Colonic mucosa (tissue), 4 donors: ENCODE results near the gene OTULINL. TPM values are rescaled to one million over a fixed set of nuclear protein-coding genes. Genes with fewer than 3 reads are reported as not detected.
A peak's percentile ranks its signal among the peaks of the same experiment; 100 is the strongest.
"Not testable (repeated sequence)": the region's sequence is repeated elsewhere in the genome, so short reads cannot be mapped to it uniquely, and the experiment has no call there.

Source experiments
- DNase-seq: peaks from one replicate; pipeline ENCODE4 v3.0.0-alpha.2; 2020
- H3K27ac ChIP-seq: fragments of 200-600 bp; one replicate; pipeline ENCODE4 v1.8.0; 2021
- H3K27me3 ChIP-seq: fragments of 200-600 bp; one replicate; pipeline ENCODE4 v1.8.0; 2021
- H3K36me3 ChIP-seq: fragments of 200-600 bp; one replicate; pipeline ENCODE4 v1.8.0; 2021
- H3K4me1 ChIP-seq: fragments of 200-600 bp; one replicate; pipeline ENCODE4 v1.8.0; 2021; ENCODE audit warnings: mild to moderate bottlenecking
- H3K4me3 ChIP-seq: fragments of 200-600 bp; one replicate; pipeline ENCODE4 v1.8.0; 2021
- H3K9ac ChIP-seq, 2 donors: one replicate each; pipeline ENCODE4 v1.7.0; 2013; ENCODE audit warnings: control low read depth in 2 of 2, low read depth in 2 of 2, low read length in 2 of 2
- H3K9me3 ChIP-seq: fragments of 200-600 bp; one replicate; pipeline ENCODE4 v1.8.0; 2021
- intact Hi-C: fragments of 100-400 bp; cut with DNase I; formaldehyde crosslinking; loops from one replicate; pipeline ENCODE4 v1.14.1; 2022
- total RNA-seq, 2 donors: library from RNA; stranded (reverse); fragmentation: NEBNext Ultra II Directional in 1 of 2; extraction: Animal tissue kit (Norgen Biotek cat#: 25700) in 1 of 2; gene quantifications; one replicate each; pipeline ENCODE4 v1.2.1, GENCODE V29; 2021
- TF ChIP-seq, protein P1 (sequence below): fragments of 200-600 bp; IDR thresholded peaks from one replicate; pipeline ENCODE4 v1.8.0; 2022; ENCODE audit warnings: antibody characterized with exemption, mild to moderate bottlenecking
- donor health status: healthy.
- donor health status: DM: no; HTN: no; CAD: no.
- donor health status: DM: no; HTN: no; CAD: no.

The OTULINL gene
- total RNA-seq, 2 donors from 2014 or later, result 58.5 to 60.1 TPM

GRCh38 chr5:14547666-14548065 lies 33.9 kb upstream of the OTULINL start:
- no peaks in the 10 kb centered on the region for H3K9me3 ChIP-seq
- H3K9ac ChIP-seq, result no peak overlapping the region
- no peak overlapping the region for H3K27ac ChIP-seq
- no peak overlapping the region for H3K4me3 ChIP-seq
- peaks cover 8% of the 10 kb centered on the region for H3K4me1 ChIP-seq
- H3K27me3 ChIP-seq, result no peaks in the 10 kb centered on the region
- intact Hi-C loops, result no loop called here
- TF ChIP-seq, protein P1, sequence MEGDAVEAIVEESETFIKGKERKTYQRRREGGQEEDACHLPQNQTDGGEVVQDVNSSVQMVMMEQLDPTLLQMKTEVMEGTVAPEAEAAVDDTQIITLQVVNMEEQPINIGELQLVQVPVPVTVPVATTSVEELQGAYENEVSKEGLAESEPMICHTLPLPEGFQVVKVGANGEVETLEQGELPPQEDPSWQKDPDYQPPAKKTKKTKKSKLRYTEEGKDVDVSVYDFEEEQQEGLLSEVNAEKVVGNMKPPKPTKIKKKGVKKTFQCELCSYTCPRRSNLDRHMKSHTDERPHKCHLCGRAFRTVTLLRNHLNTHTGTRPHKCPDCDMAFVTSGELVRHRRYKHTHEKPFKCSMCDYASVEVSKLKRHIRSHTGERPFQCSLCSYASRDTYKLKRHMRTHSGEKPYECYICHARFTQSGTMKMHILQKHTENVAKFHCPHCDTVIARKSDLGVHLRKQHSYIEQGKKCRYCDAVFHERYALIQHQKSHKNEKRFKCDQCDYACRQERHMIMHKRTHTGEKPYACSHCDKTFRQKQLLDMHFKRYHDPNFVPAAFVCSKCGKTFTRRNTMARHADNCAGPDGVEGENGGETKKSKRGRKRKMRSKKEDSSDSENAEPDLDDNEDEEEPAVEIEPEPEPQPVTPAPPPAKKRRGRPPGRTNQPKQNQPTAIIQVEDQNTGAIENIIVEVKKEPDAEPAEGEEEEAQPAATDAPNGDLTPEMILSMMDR, result no peak
- no peaks in the 10 kb centered on the region for H3K36me3 ChIP-seq
- DNase-seq, result no peak

GRCh38 chr5:14551211-14551610 lies 30.4 kb upstream of the OTULINL start:
- H3K36me3 ChIP-seq, result no peaks in the 10 kb centered on the region
- peak; percentile 77 for DNase-seq
- H3K4me3 ChIP-seq, result no peak overlapping the region
- no peaks in the 10 kb centered on the region for H3K9me3 ChIP-seq
- intact Hi-C loops, result no loop called here
- H3K27ac ChIP-seq, result peak overlapping the region; percentile 65
- TF ChIP-seq, protein P1, result no peak
- H3K4me1 ChIP-seq, result peaks cover 8% of the 10 kb centered on the region
- H3K9ac ChIP-seq, result no peak overlapping the region
- no peaks in the 10 kb centered on the region for H3K27me3 ChIP-seq

GRCh38 chr5:14552017-14552416 lies 29.6 kb upstream of the OTULINL start:
- intact Hi-C loops, result no loop called here
- H3K9ac ChIP-seq, result no peak overlapping the region
- H3K36me3 ChIP-seq, result no peaks in the 10 kb centered on the region
- no peak overlapping the region for H3K27ac ChIP-seq
- no peaks in the 10 kb centered on the region for H3K27me3 ChIP-seq
- H3K4me1 ChIP-seq, result peaks cover 13% of the 10 kb centered on the region
- H3K4me3 ChIP-seq, result no peak overlapping the region
- TF ChIP-seq, protein P1, result no peak
- no peak for DNase-seq
- no peaks in the 10 kb centered on the region for H3K9me3 ChIP-seq

DNA sequence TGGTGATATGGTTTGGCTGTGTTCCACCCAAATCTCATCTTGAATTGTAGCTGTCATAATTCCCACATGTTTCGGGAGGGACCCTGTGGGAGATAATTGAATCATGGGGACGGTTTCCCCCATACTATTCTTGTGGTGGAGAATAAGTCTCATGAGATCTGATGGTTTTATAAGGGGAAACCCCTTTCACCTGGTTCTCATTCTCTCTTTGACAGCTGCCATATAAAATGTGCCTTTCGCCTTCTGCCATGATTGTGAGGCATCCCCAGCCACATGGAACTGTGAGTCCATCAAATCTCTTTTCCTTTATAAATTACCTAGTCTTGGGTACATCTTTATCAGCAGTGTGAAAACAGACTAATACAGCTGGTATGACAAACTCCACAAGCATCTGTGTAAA lies 27.3 kb upstream of the OTULINL start:
- peaks cover 17% of the 10 kb centered on the region for H3K4me1 ChIP-seq
- H3K4me3 ChIP-seq, H3K27me3 ChIP-seq, H3K9me3 ChIP-seq, intact Hi-C loops, H3K27ac ChIP-seq, H3K9ac ChIP-seq, DNase-seq, H3K36me3 ChIP-seq: not testable (repeated sequence)

- intact Hi-C loops, result no loop called here
- TF ChIP-seq, protein P1, result no peak
- no peaks in the 10 kb centered on the region for H3K36me3 ChIP-seq
- DNase-seq, result no peak
- H3K27ac ChIP-seq, result peak overlapping the region; percentile 73
- H3K4me1 ChIP-seq, result peaks cover 17% of the 10 kb centered on the region
- no peaks in the 10 kb centered on the region for H3K9me3 ChIP-seq
- no peak overlapping the region for H3K4me3 ChIP-seq
- no peaks in the 10 kb centered on the region for H3K27me3 ChIP-seq
- no peak overlapping the region for H3K9ac ChIP-seq
Measured at GRCh38 chr5:14556015-14556414, 25.6 kb upstream of the OTULINL start.

DNA sequence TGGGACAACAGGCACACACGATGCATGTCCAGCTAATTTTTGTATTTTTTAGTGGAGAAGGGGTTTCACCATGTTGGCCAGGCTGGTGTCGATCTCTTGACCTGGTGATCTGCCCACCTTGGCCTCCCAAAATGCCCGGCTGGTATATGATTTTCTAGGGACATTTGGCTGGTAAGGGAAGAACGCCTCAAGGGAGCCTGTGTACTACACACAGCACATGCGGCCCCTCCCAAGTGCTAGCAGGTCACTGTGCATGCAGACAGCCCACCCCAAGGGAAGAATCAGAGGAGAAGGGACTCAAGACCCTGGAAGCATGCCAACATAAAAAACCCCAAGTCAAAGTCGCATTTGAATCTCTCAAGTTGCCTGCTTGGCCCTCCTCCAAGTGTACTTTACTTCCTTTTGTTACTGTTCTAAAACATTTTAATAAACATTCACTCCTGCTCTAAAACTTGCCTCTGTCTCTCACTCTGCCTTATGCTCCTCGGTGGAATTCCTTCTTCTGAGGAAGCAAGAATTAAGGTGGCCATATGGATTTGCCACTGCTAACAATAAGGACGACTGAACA lies 24.3 kb upstream of the OTULINL start:
- Histone ChIP-seq H3K4me1 (peaks cover 9% of the 10 kb centered on the region), H3K9ac (peak overlapping the region in 1 of 2 donors; percentile 40), H3K27ac (peak overlapping the region; percentile 73), H3K36me3 (no peaks in the 10 kb centered on the region), H3K27me3 (no peaks in the 10 kb centered on the region), H3K4me3 (no peak overlapping the region), H3K9me3 (no peaks in the 10 kb centered on the region)
- TF ChIP-seq, protein P1, result no peak
- peak; percentile 83 for DNase-seq
- intact Hi-C loops, result no loop called here
